B cell (primary cell): ENCODE measurements around the gene RGS9BP.
"Not testable (repeated sequence)": the region's sequence is repeated elsewhere in the genome, so short reads cannot be mapped to it uniquely, and the experiment has no call there.

ENCODE experiments used
- CTCF ChIP-seq: fragments of 200-600 bp; IDR thresholded peaks from one replicate; pipeline ENCODE4 v1.8.0; 2022; ENCODE audit warnings: antibody characterized with exemption, mild to moderate bottlenecking
- EZH2 ChIP-seq: IDR thresholded peaks from 2 replicates; pipeline ENCODE4 v1.6.1; 2012; ENCODE audit warnings: borderline replicate concordance, low read depth, mild to moderate bottlenecking, moderate library complexity, low read length; ENCODE audit not compliant: insufficient read depth, poor library complexity, severe bottlenecking

- not testable (repeated sequence) for TF ChIP-seq CTCF, EZH2
Observed at GRCh38 chr19:32716203-32716602, 40.6 kb downstream of the RGS9BP start.
